SH-SY5Y (cell line): Measurements from ENCODE around the gene B3GAT1.

Source experiments
- GATA2 ChIP-seq: IDR thresholded peaks from 2 replicates; pipeline ENCODE4 v1.6.1; 2011; ENCODE audit warnings: mild to moderate bottlenecking, low read depth, low read length
- GATA3 ChIP-seq: IDR thresholded peaks from 2 replicates; pipeline ENCODE4 v1.6.1; 2011; ENCODE audit warnings: low read depth, mild to moderate bottlenecking, low read length, moderate library complexity

B3GAT1 gene

GRCh38 chr11:134355136-134355535 lies 56.9 kb downstream of the B3GAT1 start:
- TF ChIP-seq GATA2 (no peak), GATA3 (no peak)

DNA sequence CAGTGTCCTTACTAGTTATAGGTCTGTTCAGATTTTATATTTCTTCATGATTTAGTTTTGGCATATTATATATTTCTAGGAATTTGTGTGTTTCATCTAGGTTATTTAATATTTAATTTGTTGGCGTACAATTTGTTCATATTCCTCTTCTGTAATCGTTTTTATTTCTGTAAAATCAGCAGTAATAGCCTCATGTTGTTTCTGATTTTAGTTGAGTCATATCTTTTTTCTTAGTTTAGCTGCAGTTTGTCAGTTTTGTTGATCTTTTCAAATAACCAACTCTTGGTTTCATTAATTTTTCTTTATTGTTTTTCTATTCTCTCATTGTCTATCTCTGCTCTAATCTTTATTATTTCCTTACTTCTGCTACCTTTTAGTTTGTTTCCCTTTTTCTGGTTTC lies 59.9 kb downstream of the B3GAT1 start:
- no peak for TF ChIP-seq GATA3
- no peak for TF ChIP-seq GATA2

DNA sequence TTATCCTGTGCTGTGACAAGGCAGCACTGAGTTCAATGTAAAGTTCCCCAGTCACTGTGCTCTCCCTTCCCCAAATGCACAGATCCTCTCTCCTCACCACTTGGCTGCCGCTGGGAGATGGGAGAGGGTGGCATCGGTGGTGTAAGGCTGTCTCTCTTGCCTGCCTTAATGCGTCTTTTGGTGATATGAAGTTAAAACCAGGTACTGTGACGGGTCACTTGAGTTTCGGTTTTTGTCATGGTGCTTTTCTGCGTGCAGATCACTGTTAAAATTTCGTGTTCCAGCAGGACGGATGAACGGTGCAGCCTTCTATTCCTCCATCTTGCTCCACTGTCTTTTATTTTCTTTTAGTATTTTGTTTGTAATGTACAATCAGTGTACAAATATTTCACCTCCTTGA lies 61.7 kb downstream of the B3GAT1 start:
- TF ChIP-seq GATA2 (no peak), GATA3 (no peak)

DNA sequence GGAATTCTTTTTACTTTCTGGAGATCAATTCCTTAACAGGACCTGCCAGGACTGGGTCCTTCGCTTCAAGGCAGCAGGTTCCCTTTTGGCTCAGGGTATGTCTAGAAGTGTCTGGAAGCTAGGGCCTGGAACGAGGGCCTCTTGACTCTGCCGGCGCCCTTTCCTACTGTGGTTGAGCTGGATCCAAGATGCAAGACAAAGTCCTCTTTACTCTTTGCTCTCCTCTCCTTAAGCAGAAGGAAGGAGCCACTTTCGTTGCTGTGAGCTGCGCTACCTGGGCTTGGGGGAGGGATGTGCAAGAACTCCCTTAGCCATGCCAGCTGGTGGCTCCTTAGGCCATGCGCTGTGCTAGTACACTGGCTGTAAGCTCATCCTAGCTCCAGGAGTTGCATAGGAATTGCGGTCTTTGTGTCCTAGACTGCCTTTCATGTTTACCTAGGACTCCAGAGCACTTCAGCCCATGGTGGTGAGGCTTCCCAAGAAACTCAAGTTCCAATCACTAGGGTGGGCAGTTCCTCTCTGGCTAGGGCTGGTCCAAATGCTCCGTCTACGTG lies 62.2 kb downstream of the B3GAT1 start:
- TF ChIP-seq GATA2 (no peak), GATA3 (no peak)

GRCh38 chr11:134349109-134349801 lies 62.8 kb downstream of the B3GAT1 start:
- TF ChIP-seq GATA3 (no peak), GATA2 (no peak)

GRCh38 chr11:134347441-134347840 lies 64.6 kb downstream of the B3GAT1 start:
- TF ChIP-seq GATA2, result no peak
- TF ChIP-seq GATA3, result no peak

GRCh38 chr11:134346976-134347350 lies 65.1 kb downstream of the B3GAT1 start:
- TF ChIP-seq GATA3 (no peak), GATA2 (no peak)

GRCh38 chr11:134346101-134346975 lies 65.7 kb downstream of the B3GAT1 start:
- TF ChIP-seq GATA3, result no peak
- TF ChIP-seq GATA2, result no peak

DNA sequence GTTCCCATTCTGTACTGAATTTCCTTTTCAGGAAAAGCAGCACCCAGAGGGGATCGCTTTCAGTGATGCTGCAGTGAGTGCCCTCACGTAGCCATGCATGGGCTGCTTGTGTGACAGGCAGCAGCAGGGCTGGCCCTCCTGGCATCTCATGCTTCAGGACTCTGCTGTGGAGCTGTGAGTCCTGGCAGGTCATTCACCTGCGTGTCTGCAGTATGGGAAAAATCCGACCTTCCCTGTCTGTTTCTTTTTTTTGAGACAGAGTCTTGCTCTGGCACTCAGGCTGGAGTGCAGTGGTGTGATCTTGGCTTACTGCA lies 66.8 kb downstream of the B3GAT1 start:
- TF ChIP-seq GATA2 (no peak), GATA3 (no peak)

- TF ChIP-seq GATA3 (no peak), GATA2 (no peak)
These were observed 68.4 kb downstream of the B3GAT1 start for GRCh38 chr11:134343646-134344045.

DNA sequence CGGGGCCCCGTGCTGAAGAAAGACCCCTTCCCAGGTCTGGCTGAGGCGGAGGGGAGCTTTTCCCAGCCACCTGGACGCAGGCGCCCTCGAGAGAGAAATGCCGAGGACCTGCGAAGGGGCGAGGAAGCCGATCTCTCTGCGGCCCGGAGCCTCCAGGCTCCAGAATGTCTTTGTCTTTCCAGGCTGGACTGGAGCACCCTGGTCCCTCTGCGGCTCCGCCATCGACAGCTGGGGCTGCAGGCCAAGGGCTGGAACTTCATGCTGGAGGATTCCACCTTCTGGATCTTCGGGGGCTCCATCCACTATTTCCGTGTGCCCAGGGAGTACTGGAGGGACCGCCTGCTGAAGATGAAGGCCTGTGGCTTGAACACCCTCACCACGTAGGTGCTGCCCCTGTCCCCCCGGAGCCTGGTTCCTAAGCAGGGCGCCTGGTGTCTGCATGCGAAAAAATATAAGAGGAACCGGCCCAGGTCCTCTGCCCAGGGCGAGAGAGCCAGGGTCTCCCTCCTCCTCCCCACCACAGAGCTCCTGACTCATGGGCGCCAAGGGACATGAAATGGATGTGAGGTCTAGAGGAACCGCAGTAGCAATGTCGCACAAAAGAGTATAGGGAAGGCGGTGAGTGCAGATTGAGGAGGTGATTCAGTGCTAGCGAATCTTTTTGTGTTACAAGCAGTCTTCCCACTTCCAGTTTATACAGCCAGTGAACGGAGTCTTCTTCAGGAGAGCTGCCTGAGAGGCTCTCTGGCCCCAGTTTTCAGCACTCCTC lies 69.3 kb downstream of the B3GAT1 start:
- no peak for TF ChIP-seq GATA2
- TF ChIP-seq GATA3, result no peak

DNA sequence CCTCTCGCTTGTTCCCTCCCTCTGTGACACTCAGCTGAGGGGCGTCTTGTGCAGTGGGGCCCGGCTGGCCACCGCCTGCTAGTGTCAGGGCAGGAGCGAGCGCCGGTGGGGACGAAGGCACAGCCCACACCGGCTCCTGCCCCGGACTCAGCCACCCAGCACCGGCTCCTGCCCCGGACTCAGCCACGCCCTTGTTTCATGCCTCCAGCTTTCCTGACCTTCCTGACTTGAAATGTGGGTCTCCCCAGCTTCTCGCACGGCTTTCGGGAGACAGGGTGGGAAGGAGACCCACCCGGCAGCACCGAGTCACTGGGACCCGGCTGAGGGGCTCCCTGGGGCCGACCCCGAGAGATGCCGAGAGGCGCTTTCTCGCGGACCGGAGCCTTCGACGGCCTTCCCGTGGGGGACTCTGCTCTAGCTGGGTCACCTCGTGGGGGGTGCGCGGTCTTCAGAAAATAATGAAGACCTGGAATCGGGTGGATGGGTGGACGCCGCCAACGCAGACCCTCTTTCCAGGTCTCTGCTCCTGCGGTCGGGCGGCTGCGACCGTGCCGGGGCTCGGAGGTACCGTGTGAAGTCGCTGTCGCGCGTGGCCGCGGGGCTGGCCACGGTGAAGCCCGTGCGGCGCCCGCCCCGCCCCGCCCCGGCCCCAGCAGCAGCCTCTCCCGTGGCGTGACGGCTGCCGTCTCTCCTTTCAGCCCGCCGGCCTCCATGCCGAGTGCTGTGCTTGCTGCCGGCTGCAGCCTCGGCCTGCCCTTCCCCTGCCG lies 70.1 kb downstream of the B3GAT1 start:
- TF ChIP-seq GATA2, result no peak
- TF ChIP-seq GATA3, result no peak

DNA sequence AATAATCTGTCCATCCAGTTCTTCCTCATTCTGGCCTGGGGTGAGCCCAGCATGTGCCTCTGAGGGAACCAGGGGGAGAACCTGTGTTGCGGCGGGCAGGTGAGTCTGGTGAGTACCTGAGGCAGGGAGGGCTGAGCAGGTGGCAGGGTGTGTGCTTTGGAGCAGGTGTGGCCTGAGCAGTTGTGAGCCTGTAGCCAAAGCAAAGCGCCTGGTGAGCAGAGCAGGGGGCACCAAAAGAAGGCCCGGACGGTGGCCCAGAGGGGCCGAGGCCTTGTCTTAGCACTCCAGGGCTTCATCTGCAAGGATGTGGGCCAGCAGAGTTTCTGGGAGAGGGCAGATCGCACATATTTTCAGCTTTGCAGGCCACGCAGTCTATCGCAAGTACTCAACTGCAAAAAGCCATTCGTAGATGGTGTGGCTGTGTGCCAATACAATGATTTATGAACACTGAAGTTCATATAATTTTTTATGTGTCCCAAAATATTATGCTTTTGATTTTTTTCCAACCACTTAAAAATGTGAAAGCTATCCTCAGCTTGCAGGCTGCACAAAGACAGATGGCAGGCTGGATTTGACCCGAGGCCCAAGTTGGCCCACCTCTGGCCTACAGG lies 71.6 kb downstream of the B3GAT1 start:
- no peak for TF ChIP-seq GATA2
- TF ChIP-seq GATA3, result no peak

GRCh38 chr11:134339756-134340155 lies 72.3 kb downstream of the B3GAT1 start:
- TF ChIP-seq GATA3 (no peak), GATA2 (no peak)
